Measurements from ENCODE around the gene FBXO11. TPM values are rescaled to one million over a fixed set of nuclear protein-coding genes. Genes with fewer than 3 reads are reported as not detected.

The FBXO11 gene
- total and polyA plus RNA-seq, 8 donors, result 56.2 to 101 (median 89.2) TPM

DNA sequence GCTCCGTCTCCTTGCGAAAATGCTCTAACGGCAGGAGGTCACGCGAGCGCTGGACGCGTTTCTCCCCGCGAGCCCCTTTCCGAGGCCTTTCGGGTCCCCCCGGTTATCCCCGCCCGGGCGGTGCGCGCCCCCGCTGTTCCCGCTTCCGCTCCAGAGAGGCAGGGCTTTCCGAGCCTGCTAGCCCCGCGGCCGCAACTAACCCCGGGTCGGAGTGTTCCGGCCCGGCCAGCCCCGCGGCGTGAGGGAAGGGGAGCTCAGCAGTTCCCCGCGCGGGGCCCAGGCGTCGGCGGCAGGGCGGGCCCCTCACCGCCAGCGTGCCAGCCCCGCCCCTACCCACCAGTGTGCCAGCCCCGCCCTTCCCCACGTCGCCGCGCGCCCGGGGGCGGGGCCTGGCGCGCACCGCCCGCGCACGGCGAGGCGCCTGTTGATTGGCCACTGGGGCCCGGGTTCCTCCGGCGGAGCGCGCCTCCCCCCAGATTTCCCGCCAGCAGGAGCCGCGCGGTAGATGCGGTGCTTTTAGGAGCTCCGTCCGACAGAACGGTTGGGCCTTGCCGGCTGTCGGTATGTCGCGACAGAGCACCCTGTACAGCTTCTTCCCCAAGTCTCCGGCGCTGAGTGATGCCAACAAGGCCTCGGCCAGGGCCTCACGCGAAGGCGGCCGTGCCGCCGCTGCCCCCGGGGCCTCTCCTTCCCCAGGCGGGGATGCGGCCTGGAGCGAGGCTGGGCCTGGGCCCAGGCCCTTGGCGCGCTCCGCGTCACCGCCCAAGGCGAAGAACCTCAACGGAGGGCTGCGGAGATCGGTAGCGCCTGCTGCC is 123.4 kb downstream of the FBXO11 start, which contains the start of gene MSH6:
Gene MSH6 (plus strand): TSS at position 475 of the 815 bp plus-strand sequence. CDS start 89 bp downstream, at position 564.
- intact Hi-C loops (cut with DNase I), result no loop called here
- H3K27ac ChIP-seq, result peak within 1 kb of the TSS; percentile 89 to 90
- H3K9me3 ChIP-seq, result no peaks in the 10 kb centered on the region
- no peaks in the 10 kb centered on the region for H3K27me3 ChIP-seq
- H3K4me1 ChIP-seq, result peaks cover 0 to 44% of the 10 kb centered on the region in 2 donors
- DNase-seq (peak; percentile 90 to 97 (median 93)), ATAC-seq (peak; percentile 96)
- H3K4me3 ChIP-seq, result peak within 1 kb of the TSS; percentile 80 to 92
- no peaks in the 10 kb centered on the region for H3K36me3 ChIP-seq
- TF ChIP-seq, protein P1, sequence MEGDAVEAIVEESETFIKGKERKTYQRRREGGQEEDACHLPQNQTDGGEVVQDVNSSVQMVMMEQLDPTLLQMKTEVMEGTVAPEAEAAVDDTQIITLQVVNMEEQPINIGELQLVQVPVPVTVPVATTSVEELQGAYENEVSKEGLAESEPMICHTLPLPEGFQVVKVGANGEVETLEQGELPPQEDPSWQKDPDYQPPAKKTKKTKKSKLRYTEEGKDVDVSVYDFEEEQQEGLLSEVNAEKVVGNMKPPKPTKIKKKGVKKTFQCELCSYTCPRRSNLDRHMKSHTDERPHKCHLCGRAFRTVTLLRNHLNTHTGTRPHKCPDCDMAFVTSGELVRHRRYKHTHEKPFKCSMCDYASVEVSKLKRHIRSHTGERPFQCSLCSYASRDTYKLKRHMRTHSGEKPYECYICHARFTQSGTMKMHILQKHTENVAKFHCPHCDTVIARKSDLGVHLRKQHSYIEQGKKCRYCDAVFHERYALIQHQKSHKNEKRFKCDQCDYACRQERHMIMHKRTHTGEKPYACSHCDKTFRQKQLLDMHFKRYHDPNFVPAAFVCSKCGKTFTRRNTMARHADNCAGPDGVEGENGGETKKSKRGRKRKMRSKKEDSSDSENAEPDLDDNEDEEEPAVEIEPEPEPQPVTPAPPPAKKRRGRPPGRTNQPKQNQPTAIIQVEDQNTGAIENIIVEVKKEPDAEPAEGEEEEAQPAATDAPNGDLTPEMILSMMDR (IDR thresholded peaks at IDR 0.05), result no peak

DNA sequence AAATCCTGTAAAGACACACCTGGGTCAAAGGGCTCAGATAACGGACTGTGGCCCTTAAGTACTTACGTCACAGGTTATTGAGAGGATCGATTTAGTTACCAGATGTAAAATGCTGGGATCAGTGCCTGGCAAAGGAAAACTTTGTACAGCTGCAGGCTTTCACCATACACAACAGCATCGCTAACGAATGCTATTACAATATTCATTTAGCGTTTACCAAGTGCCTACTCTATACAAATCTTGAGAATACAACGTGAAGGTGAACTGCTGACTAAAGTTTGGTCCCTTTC is 124.0 kb downstream of the FBXO11 start:
- peak overlapping the region; percentile 89 to 90 for H3K27ac ChIP-seq
- peaks cover 0 to 41% of the 10 kb centered on the region in 2 donors for H3K4me1 ChIP-seq
- DNase-seq (no peak), ATAC-seq (peak; percentile 2)
- peak overlapping the region; percentile 80 to 92 for H3K4me3 ChIP-seq
- H3K27me3 ChIP-seq, result no peaks in the 10 kb centered on the region
- no peaks in the 10 kb centered on the region for H3K9me3 ChIP-seq
- intact Hi-C loops (cut with DNase I), result no loop called here
- no peaks in the 10 kb centered on the region for H3K36me3 ChIP-seq
- TF ChIP-seq, protein P1 (IDR thresholded peaks at IDR 0.05), result no peak

DNA sequence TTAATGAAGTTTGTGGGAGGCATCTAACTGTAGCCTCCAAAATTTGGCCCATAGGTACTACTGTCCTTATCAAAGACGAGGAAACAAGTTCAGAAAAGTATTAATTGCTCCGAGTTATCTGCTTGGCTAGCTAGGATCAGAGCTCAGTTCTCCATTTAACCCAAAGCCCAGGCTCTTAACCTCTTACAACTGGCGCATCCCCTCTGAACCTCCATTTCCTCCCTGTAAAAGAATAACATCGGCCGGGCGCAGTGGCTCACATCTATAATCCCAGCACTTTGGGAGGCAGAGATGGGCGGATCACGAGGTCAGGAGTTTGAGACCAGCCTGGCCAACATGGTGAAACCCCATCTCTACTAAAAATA is 126.9 kb downstream of the FBXO11 start:
- H3K27me3 ChIP-seq, result no peaks in the 10 kb centered on the region
- H3K9me3 ChIP-seq, result no peaks in the 10 kb centered on the region
- ATAC-seq (no peak), DNase-seq (no peak)
- no peak overlapping the region for H3K4me3 ChIP-seq
- TF ChIP-seq, protein P1 (IDR thresholded peaks at IDR 0.05), result no peak
- H3K27ac ChIP-seq, result no peak overlapping the region
- peaks cover 0 to 13% of the 10 kb centered on the region in 2 donors for H3K4me1 ChIP-seq
- intact Hi-C loops (cut with DNase I), result no loop called here
- no peaks in the 10 kb centered on the region for H3K36me3 ChIP-seq

DNA sequence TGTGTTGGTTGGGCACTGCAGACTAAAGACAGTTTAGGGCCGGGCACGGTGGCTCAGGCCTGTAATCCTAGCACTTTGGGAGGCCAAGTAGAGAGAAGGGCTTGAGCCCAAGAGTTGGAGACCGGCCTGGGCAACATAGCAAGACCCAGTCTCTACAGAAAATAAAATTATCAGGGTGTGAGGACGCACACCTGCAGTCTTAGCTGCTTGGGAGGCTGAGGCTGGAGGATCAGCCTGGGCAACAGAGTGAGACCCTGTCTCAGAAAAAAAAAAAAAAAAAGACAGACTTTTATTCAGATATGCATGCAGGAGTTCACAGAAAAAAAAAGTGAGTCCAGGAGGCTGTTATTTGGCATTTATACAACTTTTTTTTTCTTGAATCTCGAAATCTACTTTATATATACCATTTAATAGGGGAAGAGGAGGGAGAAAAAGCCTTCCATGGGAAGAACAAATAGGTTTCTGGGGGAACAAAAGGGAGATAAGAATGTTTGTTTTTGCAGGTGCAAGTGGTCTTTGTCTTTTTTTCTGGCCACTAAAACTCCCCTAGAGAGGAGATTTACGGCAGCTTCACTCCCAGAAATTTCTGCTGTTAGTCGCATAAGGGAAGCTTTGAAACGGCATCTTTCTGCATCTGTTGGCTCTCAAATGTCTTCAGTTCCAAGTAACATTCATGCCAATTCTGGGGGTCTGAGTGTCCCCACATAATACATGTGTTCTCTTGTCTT is 127.4 kb downstream of the FBXO11 start:
- no peaks in the 10 kb centered on the region for H3K36me3 ChIP-seq
- H3K27me3 ChIP-seq, result no peaks in the 10 kb centered on the region
- H3K4me3 ChIP-seq, result no peak overlapping the region
- no peak overlapping the region for H3K27ac ChIP-seq
- intact Hi-C loops (cut with DNase I), result no loop called here
- no peaks in the 10 kb centered on the region for H3K9me3 ChIP-seq
- peaks cover 0 to 7% of the 10 kb centered on the region in 2 donors for H3K4me1 ChIP-seq
- ATAC-seq (no peak), DNase-seq (no peak)
- TF ChIP-seq, protein P1 (IDR thresholded peaks at IDR 0.05), result no peak

DNA sequence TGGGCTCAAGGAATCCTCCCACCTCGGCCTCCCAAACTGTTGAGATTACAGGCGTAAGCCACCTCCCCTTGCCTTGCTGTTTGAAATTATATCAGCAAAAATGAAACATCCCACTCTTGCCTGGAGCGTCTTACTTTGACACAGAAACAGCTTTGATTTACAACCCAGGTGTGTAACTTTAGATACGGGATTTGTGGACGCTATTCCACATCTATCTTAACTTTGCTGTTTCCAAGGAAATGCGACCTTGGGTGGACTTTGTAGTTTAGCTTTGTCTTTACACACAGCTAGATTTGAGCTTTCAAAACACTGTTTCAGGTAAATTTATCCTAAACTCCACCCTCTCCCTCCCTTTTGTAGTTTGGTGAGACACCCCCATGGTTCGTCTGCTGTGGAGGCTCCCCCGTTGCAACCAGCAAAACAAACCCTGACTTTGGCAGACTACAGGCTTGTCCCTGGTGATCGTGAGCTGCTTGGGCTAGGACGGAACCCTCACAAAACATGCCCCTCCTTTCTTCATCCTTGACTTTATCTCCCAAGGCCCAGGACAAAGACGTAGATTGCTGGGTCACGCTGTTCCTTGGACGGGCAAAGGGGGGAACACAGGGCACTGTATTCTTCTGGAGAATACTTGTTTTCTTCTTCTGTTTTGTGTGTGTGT is 128.9 kb downstream of the FBXO11 start:
- ATAC-seq, result no peak
- no peak overlapping the region for H3K27ac ChIP-seq
- H3K9me3 ChIP-seq, result no peaks in the 10 kb centered on the region
- TF ChIP-seq, protein P1 (IDR thresholded peaks at IDR 0.05), result no peak
- H3K4me3 ChIP-seq, result no peak overlapping the region
- no peak for DNase-seq
- H3K4me1 ChIP-seq, result peaks cover 0 to 7% of the 10 kb centered on the region in 2 donors
- no peaks in the 10 kb centered on the region for H3K36me3 ChIP-seq
- H3K27me3 ChIP-seq, result no peaks in the 10 kb centered on the region
- intact Hi-C loops (cut with DNase I), result no loop called here

All from left lung (tissue), 10 donors.